Neuronal stem cell (in vitro differentiated cells): ENCODE data around the gene LRMDA.

ENCODE experiments used
- DNase-seq: peaks from one replicate; pipeline ENCODE4 v3.0.0-alpha.2; 2013; ENCODE audit warnings: low spot score
- H2AFZ ChIP-seq: one replicate; pipeline ENCODE4 v1.6.1; 2013; ENCODE audit warnings: mild to moderate bottlenecking, low read length, inconsistent platforms
- H2AK5ac ChIP-seq: 2 replicates; pipeline ENCODE4 v1.6.1; 2013; ENCODE audit warnings: low read depth, mild to moderate bottlenecking, inconsistent platforms, low read length, moderate library complexity, mixed read lengths
- H2BK120ac ChIP-seq: 2 replicates; pipeline ENCODE4 v1.6.1; 2013; ENCODE audit warnings: low read depth, mild to moderate bottlenecking, inconsistent platforms, low read length, moderate library complexity, mixed read lengths
- H2BK12ac ChIP-seq: one replicate; pipeline ENCODE4 v1.6.1; 2013; ENCODE audit warnings: low read length, inconsistent platforms
- H2BK15ac ChIP-seq: 2 replicates; pipeline ENCODE4 v1.6.1; 2013; ENCODE audit warnings: mild to moderate bottlenecking, low read length, inconsistent platforms, mixed read lengths
- H2BK5ac ChIP-seq: one replicate; pipeline ENCODE4 v1.6.1; 2013; ENCODE audit warnings: inconsistent platforms, mild to moderate bottlenecking, low read length, moderate library complexity
- H3K14ac ChIP-seq: one replicate; pipeline ENCODE4 v1.6.1; 2013; ENCODE audit warnings: low read length, inconsistent platforms
- H3K18ac ChIP-seq: 2 replicates; pipeline ENCODE4 v1.6.1; 2013; ENCODE audit warnings: low read length, inconsistent platforms
- H3K23ac ChIP-seq: 2 replicates; pipeline ENCODE4 v1.6.1; 2013; ENCODE audit warnings: low read depth, mild to moderate bottlenecking, mixed read lengths, low read length, inconsistent platforms; ENCODE audit not compliant: poor library complexity
- H3K27ac ChIP-seq: replicated peaks from 3 replicates; pipeline ENCODE4 v1.5.1; 2013; ENCODE audit warnings: low read length, inconsistent platforms
- H3K27me3 ChIP-seq, 3 experiments: 2 replicates each; pipeline ENCODE4 v1.6.1; 2013; ENCODE audit warnings: low read length in 3 of 3, mild to moderate bottlenecking in 2 of 3, inconsistent platforms in 1 of 3, low read depth in 1 of 3, mixed read lengths in 1 of 3, moderate library complexity in 1 of 3; ENCODE audit not compliant: control insufficient read depth in 3 of 3, insufficient read depth in 3 of 3
- H3K36me3 ChIP-seq, 2 donors: replicated peaks in 1 of 2; 2 replicates each; pipeline ENCODE4 v1.6.1; 2013; ENCODE audit warnings: low read length in 2 of 2; ENCODE audit not compliant: control insufficient read depth in 2 of 2, insufficient read depth in 2 of 2
- H3K4ac ChIP-seq: 2 replicates; pipeline ENCODE4 v1.6.1; 2013; ENCODE audit warnings: inconsistent platforms, mild to moderate bottlenecking, low read length, moderate library complexity
- H3K4me1 ChIP-seq, 2 donors: 1 replicate in 1 of 2; 2 replicates in 1 of 2; pipeline ENCODE4 v1.6.1; 2013; ENCODE audit warnings: low read length in 2 of 2, low read depth in 1 of 2; ENCODE audit not compliant: control insufficient read depth in 2 of 2, insufficient read depth in 1 of 2
- H3K4me2 ChIP-seq: one replicate; pipeline ENCODE4 v1.6.1; 2013; ENCODE audit warnings: mild to moderate bottlenecking, low read length, inconsistent platforms; ENCODE audit not compliant: insufficient read depth, poor library complexity, severe bottlenecking
- H3K4me3 ChIP-seq, 2 donors: 2 replicates each; pipeline ENCODE4 v1.5.1; 2013; ENCODE audit warnings: low read length in 2 of 2, mild to moderate bottlenecking in 2 of 2, inconsistent platforms in 1 of 2, moderate library complexity in 1 of 2
- H3K79me1 ChIP-seq: one replicate; pipeline ENCODE4 v1.6.1; 2013; ENCODE audit warnings: low read depth, mild to moderate bottlenecking, inconsistent platforms, low read length, moderate library complexity
- H3K9ac ChIP-seq: one replicate; pipeline ENCODE4 v1.6.1; 2013; ENCODE audit warnings: mild to moderate bottlenecking, low read depth, low read length, inconsistent platforms; ENCODE audit not compliant: poor library complexity
- H3K9me3 ChIP-seq, 2 donors: replicated peaks in 1 of 2; 2 replicates each; pipeline versions ENCODE3 to v1.6.1; 2013; ENCODE audit warnings: low read length in 2 of 2, mild to moderate bottlenecking in 2 of 2, inconsistent platforms in 1 of 2, low read depth in 1 of 2, mixed read lengths in 1 of 2, moderate library complexity in 1 of 2; ENCODE audit not compliant: control insufficient read depth in 2 of 2, insufficient read depth in 1 of 2
- H4K8ac ChIP-seq: one replicate; pipeline ENCODE4 v1.6.1; 2013; ENCODE audit warnings: low read depth, mild to moderate bottlenecking, inconsistent platforms, low read length, moderate library complexity
- H4K91ac ChIP-seq: one replicate; pipeline ENCODE4 v1.6.1; 2013; ENCODE audit warnings: low read length, low read depth, mild to moderate bottlenecking, inconsistent platforms; ENCODE audit not compliant: poor library complexity
- WGBS, 2 donors: extraction: QIAGEN DNeasy Blood & Tissue Kit; methylation state at CpG; one replicate each; pipeline ENCODE4 v1.1.7; 2013; ENCODE audit warnings: missing lambda C conversion rate in 2 of 2, mixed read lengths in 1 of 2; ENCODE audit not compliant: insufficient read length in 2 of 2, insufficient replicate concordance in 1 of 2; ENCODE audit errors: extremely low coverage in 2 of 2; 5-methylcytosine and 5-hydroxymethylcytosine counted together

Gene LRMDA

DNA sequence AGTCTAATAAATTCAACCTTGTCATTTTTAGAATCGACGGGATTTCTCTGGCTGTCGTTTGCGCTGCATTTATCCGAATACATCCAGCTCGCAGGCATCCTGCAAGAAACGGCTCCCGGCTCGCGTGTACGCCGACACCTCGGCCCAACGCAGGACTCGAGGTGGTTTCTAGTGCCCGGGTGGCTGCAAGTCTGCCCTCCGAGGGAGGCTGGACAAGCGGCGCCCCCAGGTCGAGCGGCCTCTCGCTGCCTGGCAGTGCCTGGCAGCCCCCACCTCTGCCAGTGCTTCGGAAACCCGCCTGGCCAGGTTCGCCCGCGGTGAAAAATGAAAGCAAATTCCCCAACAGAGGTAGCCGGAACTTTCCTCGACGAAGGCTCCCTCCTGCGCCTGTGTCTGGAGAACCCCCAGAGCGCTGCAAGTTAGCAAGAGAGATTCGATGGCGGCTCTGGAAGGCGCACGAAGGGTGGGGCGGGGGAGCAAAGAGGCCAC, 24.2 kb upstream of the LRMDA start:
- Histone ChIP-seq H3K18ac (peak overlapping the region; percentile 73), H2BK12ac (peak overlapping the region; percentile 78), H3K9me3 (peaks cover 0 to 2% of the 10 kb centered on the region in 2 donors), H3K9ac (no peak overlapping the region), H3K36me3 (peaks cover 0 to 21% of the 10 kb centered on the region in 2 donors), H3K27me3 (peaks cover 0 to 41% (median 19%) of the 10 kb centered on the region in 3 experiments), H2BK15ac (peak overlapping the region; percentile 28), H3K23ac (no peak overlapping the region), H3K4ac (no peak overlapping the region), H3K79me1 (no peaks in the 10 kb centered on the region), H3K4me2 (peak overlapping the region; percentile 93), H2BK5ac (no peak overlapping the region), H4K8ac (no peak overlapping the region), H2AFZ (no peak overlapping the region), H3K27ac (no peak overlapping the region), H2BK120ac (no peak overlapping the region), H3K4me1 (peaks cover 8 to 23% of the 10 kb centered on the region in 2 donors), H3K14ac (no peak overlapping the region), H2AK5ac (peak overlapping the region; percentile 44), H4K91ac (no peak overlapping the region), H3K4me3 (no peak overlapping the region)
- peak; percentile 30 for DNase-seq
- WGBS, 2 donors, result no CpG with 5 or more reads among the region's 37 CpGs

GRCh38 chr10:75407713-75408508, 23.5 kb upstream of the LRMDA start:
- Histone ChIP-seq H2AK5ac (peak overlapping the region; percentile 72), H3K4me2 (peak overlapping the region; percentile 93), H3K4me3 (peak overlapping the region in 1 of 2 donors; percentile 77), H3K27ac (no peak overlapping the region), H3K4me1 (peaks cover 8 to 23% of the 10 kb centered on the region in 2 donors), H2AFZ (no peak overlapping the region), H4K91ac (no peak overlapping the region), H3K79me1 (no peaks in the 10 kb centered on the region), H2BK15ac (peak overlapping the region; percentile 65), H3K18ac (peak overlapping the region; percentile 90), H3K23ac (no peak overlapping the region), H3K4ac (no peak overlapping the region), H2BK120ac (no peak overlapping the region), H2BK12ac (no peak overlapping the region), H3K9me3 (peaks cover 0 to 2% of the 10 kb centered on the region in 2 donors), H3K14ac (no peak overlapping the region), H4K8ac (no peak overlapping the region), H2BK5ac (no peak overlapping the region), H3K36me3 (peaks cover 0 to 21% of the 10 kb centered on the region in 2 donors), H3K27me3 (peaks cover 0 to 41% (median 19%) of the 10 kb centered on the region in 3 experiments), H3K9ac (no peak overlapping the region)
- DNase-seq, result peak; percentile 40
- WGBS, 2 donors, result no CpG with 5 or more reads among the region's 68 CpGs

DNA sequence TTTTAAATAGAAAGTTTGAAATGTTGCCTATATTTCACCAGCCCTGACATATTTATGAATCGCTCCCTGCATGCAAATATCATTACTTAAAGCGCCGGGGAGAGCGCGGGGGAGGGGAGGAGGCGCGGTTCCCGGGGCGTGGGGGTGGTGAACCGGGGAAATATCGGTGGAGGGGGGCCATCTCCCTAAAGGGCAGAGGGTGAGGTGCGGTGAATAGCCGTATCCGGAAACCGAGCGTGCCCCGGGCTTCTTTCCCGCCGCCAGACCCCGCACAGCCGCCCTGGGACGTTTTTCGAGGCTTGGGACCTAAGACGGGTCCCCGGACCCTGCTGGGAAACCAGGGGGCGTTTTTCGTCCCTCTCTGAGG, 22.9 kb upstream of the LRMDA start:
- Histone ChIP-seq H4K91ac (no peak overlapping the region), H4K8ac (no peak overlapping the region), H3K14ac (no peak overlapping the region), H3K36me3 (peaks cover 0 to 21% of the 10 kb centered on the region in 2 donors), H3K4me3 (peak overlapping the region in 1 of 2 donors; percentile 66), H3K79me1 (no peaks in the 10 kb centered on the region), H3K18ac (peak overlapping the region; percentile 71), H3K4ac (no peak overlapping the region), H3K23ac (no peak overlapping the region), H2BK12ac (no peak overlapping the region), H2AFZ (no peak overlapping the region), H2BK5ac (no peak overlapping the region), H3K4me2 (peak overlapping the region; percentile 93), H2BK120ac (no peak overlapping the region), H3K27ac (no peak overlapping the region), H2BK15ac (no peak overlapping the region), H3K27me3 (peaks cover 0 to 44% (median 19%) of the 10 kb centered on the region in 3 experiments), H3K4me1 (peaks cover 5 to 23% of the 10 kb centered on the region in 2 donors), H2AK5ac (no peak overlapping the region), H3K9me3 (peaks cover 0 to 3% of the 10 kb centered on the region in 2 donors), H3K9ac (no peak overlapping the region)
- WGBS, 2 donors, result no CpG with 5 or more reads among the region's 27 CpGs
- DNase-seq, result no peak
